HG02852 (cell line): ENCODE measurements around the gene KIFAP3.
"Not testable (repeated sequence)": the region's sequence is repeated elsewhere in the genome, so short reads cannot be mapped to it uniquely, and the experiment has no call there.

ENCODE experiments used
- ATAC-seq: cut with Tn5 transposase; IDR thresholded peaks from one replicate; pipeline ENCODE4 v1.9.1; 2021; ENCODE audit warnings: mild to moderate bottlenecking, moderate library complexity; ENCODE audit not compliant: unreplicated experiment

KIFAP3 gene

GRCh38 chr1:170064821-170065220 is 9.7 kb downstream of the KIFAP3 start:
- no peak for ATAC-seq

GRCh38 chr1:170063109-170063826 is 11.2 kb downstream of the KIFAP3 start:
- no peak for ATAC-seq

GRCh38 chr1:170061676-170062075 is 12.8 kb downstream of the KIFAP3 start:
- ATAC-seq, result not testable (repeated sequence)

- ATAC-seq, result not testable (repeated sequence)
Measured at GRCh38 chr1:170060015-170060520, 14.4 kb downstream of the KIFAP3 start.

- ATAC-seq, result no peak
Measured at GRCh38 chr1:170049176-170049800, 25.2 kb downstream of the KIFAP3 start.

GRCh38 chr1:170048515-170048914 is 26.0 kb downstream of the KIFAP3 start:
- no peak for ATAC-seq

- no peak for ATAC-seq
Measured at GRCh38 chr1:170044187-170044586, 30.3 kb downstream of the KIFAP3 start.

GRCh38 chr1:170041423-170042192 is 32.9 kb downstream of the KIFAP3 start:
- ATAC-seq, result no peak

GRCh38 chr1:170032531-170033280 is 41.8 kb downstream of the KIFAP3 start:
- ATAC-seq, result no peak

GRCh38 chr1:170030212-170030611 is 44.3 kb downstream of the KIFAP3 start:
- ATAC-seq, result no peak

GRCh38 chr1:170027760-170028159 is 46.7 kb downstream of the KIFAP3 start:
- no peak for ATAC-seq

GRCh38 chr1:170020859-170021258 is 53.6 kb downstream of the KIFAP3 start:
- ATAC-seq, result no peak

GRCh38 chr1:170017478-170017877 is 57.0 kb downstream of the KIFAP3 start:
- ATAC-seq, result no peak

- ATAC-seq, result no peak
Measured at GRCh38 chr1:170012920-170013319, 61.6 kb downstream of the KIFAP3 start.

GRCh38 chr1:170010443-170010842 is 64.1 kb downstream of the KIFAP3 start:
- no peak for ATAC-seq

- ATAC-seq, result no peak
Measured at GRCh38 chr1:170009551-170009950, 64.9 kb downstream of the KIFAP3 start.

GRCh38 chr1:170008745-170009144 is 65.8 kb downstream of the KIFAP3 start:
- ATAC-seq, result not testable (repeated sequence)

- not testable (repeated sequence) for ATAC-seq
Measured at GRCh38 chr1:170003270-170003835, 71.1 kb downstream of the KIFAP3 start.

GRCh38 chr1:170001266-170001665 is 73.2 kb downstream of the KIFAP3 start:
- no peak for ATAC-seq

GRCh38 chr1:169999761-170000160 is 74.7 kb downstream of the KIFAP3 start:
- no peak for ATAC-seq
